Loucy (cell line): ENCODE measurements around the gene TTC39C.

Experiments used
- H2AFZ ChIP-seq: fragments of 200-600 bp; sonication (generic); 2 replicates; pipeline ENCODE4 v1.6.0; 2016; ENCODE audit warnings: antibody characterized with exemption, mild to moderate bottlenecking, low read length, moderate library complexity
- H3F3A ChIP-seq: fragments of 200-600 bp; 2 replicates; pipeline ENCODE4 v1.6.0; 2016; ENCODE audit warnings: antibody characterized with exemption, low read depth, mild to moderate bottlenecking
- H3K27me3 ChIP-seq: fragments of 200-600 bp; sonication (generic); 2 replicates; pipeline ENCODE4 v1.6.1; 2014; ENCODE audit warnings: low read length, mild to moderate bottlenecking; ENCODE audit not compliant: insufficient read depth, poor library complexity, severe bottlenecking
- H3K36me3 ChIP-seq: fragments of 200-600 bp; sonication (generic); 2 replicates; pipeline ENCODE4 v1.6.1; 2016; ENCODE audit warnings: low read length; ENCODE audit not compliant: insufficient read depth
- H3K4me1 ChIP-seq: fragments of 200-600 bp; sonication (generic); 2 replicates; pipeline ENCODE4 v1.5.1; 2014; ENCODE audit warnings: low read length, mild to moderate bottlenecking; ENCODE audit not compliant: insufficient read depth, poor library complexity, severe bottlenecking
- H3K4me2 ChIP-seq: fragments of 200-600 bp; sonication (generic); 2 replicates; pipeline ENCODE4 v1.6.0; 2014; ENCODE audit warnings: antibody characterized with exemption, low read length, low read depth, mild to moderate bottlenecking; ENCODE audit not compliant: poor library complexity, severe bottlenecking
- H3K4me3 ChIP-seq: fragments of 200-600 bp; sonication (generic); 2 replicates; pipeline ENCODE4 v1.5.1; 2014; ENCODE audit warnings: low read length, mild to moderate bottlenecking, mixed read lengths; ENCODE audit not compliant: poor library complexity, severe bottlenecking
- H3K79me2 ChIP-seq: fragments of 200-600 bp; sonication (generic); 2 replicates; pipeline ENCODE4 v1.6.1; 2014; ENCODE audit warnings: low read length; ENCODE audit not compliant: insufficient read depth
- H3K9ac ChIP-seq: fragments of 200-600 bp; sonication (generic); 2 replicates; pipeline ENCODE4 v1.6.0; 2014; ENCODE audit warnings: mild to moderate bottlenecking, low read depth, low read length, moderate library complexity; ENCODE audit not compliant: poor library complexity, severe bottlenecking
- H3K9me2 ChIP-seq: fragments of 200-600 bp; sonication (generic); replicated peaks from 2 replicates; pipeline ENCODE4 v1.6.1; 2016; ENCODE audit warnings: low read depth, low read length, mixed read lengths
- H3K9me3 ChIP-seq: fragments of 200-600 bp; sonication (generic); 2 replicates; pipeline ENCODE4 v1.6.1; 2014; ENCODE audit warnings: mild to moderate bottlenecking, antibody characterized with exemption, low read length, low read depth; ENCODE audit not compliant: insufficient read depth
- H4K20me1 ChIP-seq: fragments of 200-600 bp; sonication (generic); 2 replicates; pipeline ENCODE4 v1.6.0; 2014; ENCODE audit warnings: antibody characterized with exemption, low read length, mild to moderate bottlenecking; ENCODE audit not compliant: insufficient read depth, poor library complexity, severe bottlenecking
- EZH2phosphoT487 ChIP-seq: fragments of 200-600 bp; IDR thresholded peaks from 2 replicates; pipeline ENCODE4 v1.6.1; 2018; ENCODE audit warnings: antibody characterized with exemption, mild to moderate bottlenecking, moderate library complexity, borderline replicate concordance
- TF ChIP-seq, protein P1 (sequence below): fragments of 200-600 bp; sonication (generic); conservative IDR thresholded peaks from 2 replicates; pipeline ENCODE4 v1.5.1; 2014; ENCODE audit warnings: mild to moderate bottlenecking, antibody characterized with exemption, low read length

TTC39C gene

DNA sequence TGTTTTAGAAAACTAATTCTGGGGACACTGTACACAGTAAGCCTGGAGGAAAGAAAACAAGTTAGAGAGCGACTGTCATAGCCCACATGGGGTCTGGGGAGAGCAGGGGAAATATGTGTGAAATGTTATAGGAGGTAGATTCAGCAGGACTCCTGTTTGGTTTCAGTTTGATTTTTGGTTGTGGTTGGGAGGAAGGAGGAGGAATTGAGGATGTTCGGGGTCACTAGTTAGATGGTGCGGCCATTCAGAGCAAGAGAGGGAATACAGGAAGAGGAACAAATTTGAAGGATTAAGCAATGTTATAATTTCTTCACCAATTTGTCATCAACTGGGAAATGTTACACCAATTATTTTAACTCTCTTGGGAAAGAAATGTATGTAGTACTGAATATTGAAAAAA is 25.1 kb downstream of the TTC39C start:
- Histone ChIP-seq H3K9me3 (no peaks in the 10 kb centered on the region), H3F3A (no peaks in the 10 kb centered on the region), H3K79me2 (peaks cover 86% of the 10 kb centered on the region), H3K4me1 (peaks cover 11% of the 10 kb centered on the region), H3K27me3 (no peaks in the 10 kb centered on the region), H3K9ac (no peak overlapping the region), H4K20me1 (peaks cover 20% of the 10 kb centered on the region), H3K4me3 (no peak overlapping the region), H3K36me3 (no peaks in the 10 kb centered on the region), H3K4me2 (no peak overlapping the region), H2AFZ (no peak overlapping the region), H3K9me2 (no peaks in the 10 kb centered on the region)
- no peak for TF ChIP-seq EZH2phosphoT487
- TF ChIP-seq, protein P1, sequence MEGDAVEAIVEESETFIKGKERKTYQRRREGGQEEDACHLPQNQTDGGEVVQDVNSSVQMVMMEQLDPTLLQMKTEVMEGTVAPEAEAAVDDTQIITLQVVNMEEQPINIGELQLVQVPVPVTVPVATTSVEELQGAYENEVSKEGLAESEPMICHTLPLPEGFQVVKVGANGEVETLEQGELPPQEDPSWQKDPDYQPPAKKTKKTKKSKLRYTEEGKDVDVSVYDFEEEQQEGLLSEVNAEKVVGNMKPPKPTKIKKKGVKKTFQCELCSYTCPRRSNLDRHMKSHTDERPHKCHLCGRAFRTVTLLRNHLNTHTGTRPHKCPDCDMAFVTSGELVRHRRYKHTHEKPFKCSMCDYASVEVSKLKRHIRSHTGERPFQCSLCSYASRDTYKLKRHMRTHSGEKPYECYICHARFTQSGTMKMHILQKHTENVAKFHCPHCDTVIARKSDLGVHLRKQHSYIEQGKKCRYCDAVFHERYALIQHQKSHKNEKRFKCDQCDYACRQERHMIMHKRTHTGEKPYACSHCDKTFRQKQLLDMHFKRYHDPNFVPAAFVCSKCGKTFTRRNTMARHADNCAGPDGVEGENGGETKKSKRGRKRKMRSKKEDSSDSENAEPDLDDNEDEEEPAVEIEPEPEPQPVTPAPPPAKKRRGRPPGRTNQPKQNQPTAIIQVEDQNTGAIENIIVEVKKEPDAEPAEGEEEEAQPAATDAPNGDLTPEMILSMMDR: no peak

DNA sequence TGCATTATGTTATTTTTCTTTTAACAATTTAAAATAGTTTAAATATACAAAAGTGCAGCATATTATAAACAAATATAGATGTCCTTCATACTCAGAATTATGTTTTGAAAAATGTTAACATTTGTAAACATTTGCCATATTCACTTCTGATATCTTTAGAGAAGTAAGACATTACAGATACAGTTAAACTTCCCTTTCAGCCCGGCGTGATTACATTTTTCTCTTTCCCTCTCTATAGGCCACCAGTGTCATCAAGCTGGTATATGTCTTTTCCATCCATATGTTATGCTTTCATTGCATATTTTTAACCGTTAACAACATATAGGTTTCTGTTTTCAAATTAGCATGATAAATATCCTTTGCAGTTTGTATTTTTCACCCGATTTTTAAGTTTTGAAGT is 27.1 kb downstream of the TTC39C start:
- Histone ChIP-seq H3K36me3 (no peaks in the 10 kb centered on the region), H3K4me2 (no peak overlapping the region), H3K4me3 (no peak overlapping the region), H3K27me3 (no peaks in the 10 kb centered on the region), H3K9me3 (no peaks in the 10 kb centered on the region), H4K20me1 (peaks cover 18% of the 10 kb centered on the region), H2AFZ (no peak overlapping the region), H3K9ac (no peak overlapping the region), H3K9me2 (no peaks in the 10 kb centered on the region), H3K4me1 (peaks cover 11% of the 10 kb centered on the region), H3F3A (no peaks in the 10 kb centered on the region), H3K79me2 (peaks cover 67% of the 10 kb centered on the region)
- TF ChIP-seq, protein P1: no peak
- TF ChIP-seq EZH2phosphoT487: no peak

DNA sequence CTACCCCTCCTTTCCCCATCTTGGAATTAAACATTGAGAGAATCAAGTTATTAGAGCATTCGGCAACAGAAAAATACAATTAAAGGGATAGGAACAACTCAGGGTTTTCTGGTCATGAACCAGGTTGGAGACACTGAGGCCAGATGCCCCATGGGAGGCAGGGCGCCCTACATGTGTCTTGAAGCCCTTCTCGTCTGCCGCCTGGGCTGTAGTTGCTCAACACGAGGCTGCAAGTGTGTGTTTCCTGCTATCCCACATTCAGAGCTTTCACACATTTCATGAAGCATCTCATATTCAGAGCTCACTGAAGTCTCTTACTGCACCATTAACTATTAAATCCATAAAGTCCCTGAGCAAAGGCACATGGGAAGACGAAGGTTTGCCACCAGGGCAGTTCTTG is 28.8 kb downstream of the TTC39C start:
- Histone ChIP-seq H3F3A (no peaks in the 10 kb centered on the region), H3K36me3 (no peaks in the 10 kb centered on the region), H3K9me2 (no peaks in the 10 kb centered on the region), H3K9me3 (no peaks in the 10 kb centered on the region), H4K20me1 (peaks cover 18% of the 10 kb centered on the region), H3K79me2 (peaks cover 66% of the 10 kb centered on the region), H2AFZ (no peak overlapping the region), H3K4me1 (peaks cover 11% of the 10 kb centered on the region), H3K4me3 (no peak overlapping the region), H3K4me2 (no peak overlapping the region), H3K27me3 (no peaks in the 10 kb centered on the region), H3K9ac (no peak overlapping the region)
- TF ChIP-seq, protein P1: no peak
- TF ChIP-seq EZH2phosphoT487: no peak
